Activated naive CD8-positive, alpha-beta T cell treated with anti-CD3 and anti-CD28 coated beads for 36 hours (primary cell): ENCODE data around the gene PEX10. TPM values are rescaled to one million over a fixed set of nuclear protein-coding genes. Genes with fewer than 3 reads are reported as not detected.

Experiments
- DNase-seq: peaks from one replicate; pipeline ENCODE4 v3.0.0; 2021
- H3K27ac Mint-ChIP-seq: one replicate; pipeline ENCODE4 v1.8.0; 2022; ENCODE audit warnings: mild to moderate bottlenecking, moderate library complexity, mixed read lengths
- H3K27me3 Mint-ChIP-seq: one replicate; pipeline ENCODE4 v1.8.0; 2022; ENCODE audit warnings: mild to moderate bottlenecking, mixed read lengths
- H3K36me3 Mint-ChIP-seq: one replicate; pipeline ENCODE4 v1.8.0; 2021; ENCODE audit warnings: mild to moderate bottlenecking, mixed read lengths
- H3K4me1 Mint-ChIP-seq: one replicate; pipeline ENCODE4 v1.8.0; 2021; ENCODE audit warnings: mixed read lengths
- H3K4me3 Mint-ChIP-seq: one replicate; pipeline ENCODE4 v1.8.0; 2022; ENCODE audit warnings: mild to moderate bottlenecking, moderate library complexity, mixed read lengths
- H3K9me3 Mint-ChIP-seq: one replicate; pipeline ENCODE4 v1.8.0; 2022; ENCODE audit warnings: mixed read lengths
- total RNA-seq, 2 experiments: library from RNA; stranded (reverse); gene quantifications; one replicate each; pipeline ENCODE4 v1.2.3, GENCODE V29; 2021

The PEX10 gene
- total RNA-seq, 2 experiments from 2014 or later, result 21.5 to 23.7 TPM

- Mint-ChIP-seq H3K4me1 (no peaks in the 10 kb centered on the region), H3K27me3 (no peaks in the 10 kb centered on the region), H3K27ac (no peak overlapping the region), H3K4me3 (no peak overlapping the region), H3K9me3 (no peaks in the 10 kb centered on the region), H3K36me3 (no peaks in the 10 kb centered on the region)
- no peak for DNase-seq
Measured at GRCh38 chr1:2435746-2436355, 23.5 kb upstream of the PEX10 start.

- H3K27ac Mint-ChIP-seq, result no peak overlapping the region
- no peaks in the 10 kb centered on the region for H3K9me3 Mint-ChIP-seq
- H3K27me3 Mint-ChIP-seq, result no peaks in the 10 kb centered on the region
- no peak overlapping the region for H3K4me3 Mint-ChIP-seq
- no peak for DNase-seq
- H3K4me1 Mint-ChIP-seq, result no peaks in the 10 kb centered on the region
- H3K36me3 Mint-ChIP-seq, result no peaks in the 10 kb centered on the region
Measured at GRCh38 chr1:2435091-2435490, 22.7 kb upstream of the PEX10 start.

GRCh38 chr1:2433936-2434655, 21.7 kb upstream of the PEX10 start:
- H3K27me3 Mint-ChIP-seq, result no peaks in the 10 kb centered on the region
- H3K27ac Mint-ChIP-seq, result no peak overlapping the region
- no peaks in the 10 kb centered on the region for H3K4me1 Mint-ChIP-seq
- no peak overlapping the region for H3K4me3 Mint-ChIP-seq
- no peak for DNase-seq
- no peaks in the 10 kb centered on the region for H3K36me3 Mint-ChIP-seq
- peaks cover 2% of the 10 kb centered on the region for H3K9me3 Mint-ChIP-seq

DNA sequence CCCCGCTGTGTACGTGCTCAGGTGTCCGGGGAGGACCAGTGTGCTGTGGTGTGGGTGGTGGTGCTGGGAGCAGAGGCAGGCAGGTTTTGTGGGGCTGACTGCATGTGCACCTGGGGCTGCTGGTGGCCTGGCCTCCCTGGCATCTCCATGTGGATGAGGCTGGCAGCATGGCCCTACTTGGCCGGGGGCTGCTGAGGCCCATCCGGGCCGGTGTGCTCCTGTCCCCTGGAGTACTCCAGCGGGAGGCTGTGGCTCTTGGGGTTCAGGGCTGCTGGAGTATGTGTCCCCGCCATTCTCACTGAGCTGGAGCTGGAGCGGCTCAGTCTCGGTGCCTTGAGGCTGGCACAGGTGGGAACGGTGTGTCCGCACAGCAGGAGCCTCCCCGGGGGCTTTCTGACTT, 20.8 kb upstream of the PEX10 start:
- H3K9me3 Mint-ChIP-seq, result peaks cover 2% of the 10 kb centered on the region
- no peak for DNase-seq

GRCh38 chr1:2432441-2432844, 20.1 kb upstream of the PEX10 start:
- Mint-ChIP-seq H3K9me3 (peaks cover 2% of the 10 kb centered on the region), H3K27me3 (no peaks in the 10 kb centered on the region), H3K4me1 (no peaks in the 10 kb centered on the region), H3K36me3 (no peaks in the 10 kb centered on the region), H3K27ac (no peak overlapping the region), H3K4me3 (no peak overlapping the region)
- no peak for DNase-seq

More for the DNA sequence above, 20.8 kb upstream of the PEX10 start:
- H3K4me3 Mint-ChIP-seq, result no peak overlapping the region
- no peak overlapping the region for H3K27ac Mint-ChIP-seq
- no peaks in the 10 kb centered on the region for H3K27me3 Mint-ChIP-seq
- no peaks in the 10 kb centered on the region for H3K36me3 Mint-ChIP-seq
- no peaks in the 10 kb centered on the region for H3K4me1 Mint-ChIP-seq

DNA sequence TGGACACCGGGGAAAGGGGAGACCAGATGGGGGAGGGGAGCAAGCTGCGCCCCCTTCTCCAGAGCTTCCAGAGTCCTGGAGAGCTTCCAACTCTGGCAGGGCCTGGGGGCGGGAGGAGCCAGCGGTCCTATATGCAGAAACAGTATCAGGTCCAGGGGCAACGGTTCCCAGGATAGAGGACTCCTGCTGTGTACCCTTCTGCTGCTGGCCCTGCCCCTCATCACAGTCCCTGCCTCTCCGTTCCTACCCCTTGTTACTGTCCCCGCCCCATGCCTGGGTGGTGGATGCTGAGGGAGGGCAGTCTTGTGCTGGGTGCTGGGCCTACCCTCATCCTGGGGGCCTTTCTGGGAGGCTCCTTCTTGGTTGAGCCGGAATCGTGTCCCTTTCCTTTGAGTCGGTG, 19.2 kb upstream of the PEX10 start:
- no peak for DNase-seq
- H3K9me3 Mint-ChIP-seq, result peaks cover 2% of the 10 kb centered on the region
- no peaks in the 10 kb centered on the region for H3K4me1 Mint-ChIP-seq
- H3K27ac Mint-ChIP-seq, result no peak overlapping the region
- H3K27me3 Mint-ChIP-seq, result no peaks in the 10 kb centered on the region
- no peaks in the 10 kb centered on the region for H3K36me3 Mint-ChIP-seq
- no peak overlapping the region for H3K4me3 Mint-ChIP-seq

DNA sequence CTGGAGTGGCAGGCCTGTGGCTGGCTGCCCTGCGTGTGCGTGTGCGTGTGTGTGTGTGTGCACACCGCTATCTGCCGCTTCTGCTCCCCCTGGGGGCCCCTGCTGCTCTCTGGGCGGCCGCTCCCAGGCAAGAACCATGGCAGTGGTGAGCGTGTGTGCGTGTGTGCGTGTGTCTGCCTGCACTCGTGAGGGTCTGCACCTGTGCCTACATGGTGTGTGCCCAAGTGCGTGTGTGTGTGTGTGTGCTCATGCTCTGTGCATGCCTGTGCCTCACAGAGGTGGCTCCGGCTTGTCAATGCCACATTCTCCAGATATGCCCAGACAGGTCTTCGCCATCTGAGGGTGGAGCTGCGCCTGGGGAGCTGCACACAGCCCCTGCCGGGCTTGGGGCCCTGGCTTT, 18.7 kb upstream of the PEX10 start:
- Mint-ChIP-seq H3K4me1 (no peaks in the 10 kb centered on the region), H3K27me3 (no peaks in the 10 kb centered on the region), H3K4me3 (no peak overlapping the region), H3K9me3 (peaks cover 2% of the 10 kb centered on the region), H3K27ac (no peak overlapping the region), H3K36me3 (no peaks in the 10 kb centered on the region)
- DNase-seq, result no peak

DNA sequence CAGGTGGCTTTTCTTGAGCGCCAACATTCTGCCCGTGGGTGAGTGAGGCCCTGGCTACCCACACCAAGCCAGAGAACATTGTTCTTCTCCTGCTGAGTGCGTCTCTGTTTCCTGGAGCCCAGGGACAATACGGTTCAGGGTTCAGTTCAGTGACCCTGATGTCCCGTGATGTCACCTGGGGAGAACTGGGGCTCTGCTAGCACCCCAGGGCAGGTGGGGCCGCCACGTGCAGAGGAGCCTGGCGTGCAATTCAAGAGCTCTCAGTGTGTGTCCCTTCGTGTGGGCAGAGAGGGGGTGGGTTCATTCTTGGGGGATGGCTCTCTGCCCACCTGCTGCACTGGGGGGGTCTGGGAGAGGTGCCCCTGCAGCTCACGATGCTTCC, 18.2 kb upstream of the PEX10 start:
- DNase-seq, result no peak
- Mint-ChIP-seq H3K27me3 (no peaks in the 10 kb centered on the region), H3K36me3 (no peaks in the 10 kb centered on the region), H3K4me1 (no peaks in the 10 kb centered on the region), H3K27ac (no peak overlapping the region), H3K9me3 (peaks cover 2% of the 10 kb centered on the region), H3K4me3 (no peak overlapping the region)

GRCh38 chr1:2429780-2430591, 17.6 kb upstream of the PEX10 start:
- DNase-seq, result no peak
- Mint-ChIP-seq H3K4me1 (no peaks in the 10 kb centered on the region), H3K4me3 (no peak overlapping the region), H3K9me3 (peaks cover 2% of the 10 kb centered on the region), H3K27me3 (no peaks in the 10 kb centered on the region), H3K36me3 (no peaks in the 10 kb centered on the region), H3K27ac (no peak overlapping the region)

DNA sequence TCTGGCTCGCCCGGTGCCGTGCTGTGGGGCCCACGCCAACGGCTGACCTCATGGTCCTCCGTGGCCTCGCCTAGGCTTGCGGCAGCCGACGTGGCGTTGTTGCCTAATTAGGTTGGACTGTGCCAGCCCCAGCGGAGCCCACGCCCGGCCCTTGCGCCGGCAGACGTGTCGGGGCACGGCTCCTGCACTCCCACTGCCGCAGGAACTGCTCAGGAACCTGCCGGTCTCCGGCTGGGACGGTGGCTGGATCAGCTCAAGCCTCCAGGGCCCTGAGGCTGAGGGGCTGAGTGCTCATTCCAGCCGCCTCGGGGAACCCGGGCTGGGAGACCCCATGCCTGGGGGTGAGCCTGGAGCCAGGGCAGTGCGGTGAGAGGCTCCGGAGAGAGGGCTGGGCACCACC, 16.1 kb upstream of the PEX10 start:
- no peaks in the 10 kb centered on the region for H3K27me3 Mint-ChIP-seq
- H3K9me3 Mint-ChIP-seq, result peaks cover 2% of the 10 kb centered on the region
- H3K4me3 Mint-ChIP-seq, result no peak overlapping the region
- no peaks in the 10 kb centered on the region for H3K4me1 Mint-ChIP-seq
- no peaks in the 10 kb centered on the region for H3K36me3 Mint-ChIP-seq
- H3K27ac Mint-ChIP-seq, result no peak overlapping the region
- no peak for DNase-seq

- Mint-ChIP-seq H3K4me1 (no peaks in the 10 kb centered on the region), H3K9me3 (peaks cover 2% of the 10 kb centered on the region), H3K4me3 (no peak overlapping the region), H3K27me3 (no peaks in the 10 kb centered on the region), H3K36me3 (no peaks in the 10 kb centered on the region), H3K27ac (no peak overlapping the region)
- DNase-seq, result no peak
Measured at GRCh38 chr1:2427976-2428375, 15.6 kb upstream of the PEX10 start.

DNA sequence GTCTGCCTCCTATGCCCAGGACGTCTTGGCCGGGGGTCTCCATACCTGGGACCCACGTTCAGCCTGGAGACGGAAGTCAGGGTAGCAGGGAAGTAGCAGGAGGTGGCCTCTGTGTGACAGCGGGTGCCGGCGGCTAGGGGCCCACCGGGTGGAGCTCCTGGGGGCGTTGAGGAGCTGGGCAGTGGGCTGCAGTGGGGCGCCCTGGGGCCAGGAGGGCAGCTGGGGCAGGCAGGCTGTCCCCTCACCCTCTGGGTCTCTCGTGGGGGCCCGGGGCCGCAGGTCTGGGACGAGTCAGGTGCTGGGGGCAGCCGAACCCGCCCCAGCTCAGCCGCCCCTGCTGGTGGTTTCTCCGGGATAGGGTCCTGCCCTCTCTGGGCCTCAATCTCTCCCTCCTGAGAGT, 14.7 kb upstream of the PEX10 start:
- Mint-ChIP-seq H3K4me3 (no peak overlapping the region), H3K27ac (no peak overlapping the region)

DNA sequence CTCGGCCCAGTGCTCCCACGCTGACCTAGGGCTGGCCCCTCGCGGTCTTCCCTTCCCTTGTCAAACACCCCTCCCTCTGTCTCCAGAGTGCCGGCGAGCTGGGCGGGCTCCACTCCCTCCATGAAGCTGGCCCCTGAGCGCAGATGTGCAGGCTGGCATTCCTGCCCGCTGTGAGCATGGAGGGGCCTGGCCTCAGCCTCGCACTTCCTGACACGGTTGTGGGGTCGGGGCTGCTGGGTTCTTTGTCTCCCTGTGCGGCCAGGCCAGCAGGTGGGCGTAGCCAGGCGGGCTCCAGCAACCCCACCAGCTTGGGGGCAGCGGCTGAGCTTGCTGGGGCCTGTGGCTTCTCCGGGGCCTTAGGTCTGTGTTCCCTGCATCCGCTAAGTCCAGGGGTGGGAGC, 14.2 kb upstream of the PEX10 start:
- Mint-ChIP-seq H3K4me3 (no peak overlapping the region), H3K27ac (no peak overlapping the region), H3K36me3 (no peaks in the 10 kb centered on the region), H3K4me1 (no peaks in the 10 kb centered on the region), H3K27me3 (no peaks in the 10 kb centered on the region), H3K9me3 (peaks cover 2% of the 10 kb centered on the region)
- DNase-seq, result no peak

More for the DNA sequence above, 14.7 kb upstream of the PEX10 start:
- Mint-ChIP-seq H3K27me3 (no peaks in the 10 kb centered on the region), H3K36me3 (no peaks in the 10 kb centered on the region), H3K4me1 (no peaks in the 10 kb centered on the region), H3K9me3 (peaks cover 2% of the 10 kb centered on the region)
- no peak for DNase-seq

GRCh38 chr1:2425892-2426291, 13.5 kb upstream of the PEX10 start:
- no peak overlapping the region for H3K27ac Mint-ChIP-seq
- DNase-seq, result no peak
- H3K36me3 Mint-ChIP-seq, result no peaks in the 10 kb centered on the region
- H3K9me3 Mint-ChIP-seq, result peaks cover 2% of the 10 kb centered on the region
- no peaks in the 10 kb centered on the region for H3K4me1 Mint-ChIP-seq
- H3K4me3 Mint-ChIP-seq, result no peak overlapping the region
- H3K27me3 Mint-ChIP-seq, result no peaks in the 10 kb centered on the region

DNA sequence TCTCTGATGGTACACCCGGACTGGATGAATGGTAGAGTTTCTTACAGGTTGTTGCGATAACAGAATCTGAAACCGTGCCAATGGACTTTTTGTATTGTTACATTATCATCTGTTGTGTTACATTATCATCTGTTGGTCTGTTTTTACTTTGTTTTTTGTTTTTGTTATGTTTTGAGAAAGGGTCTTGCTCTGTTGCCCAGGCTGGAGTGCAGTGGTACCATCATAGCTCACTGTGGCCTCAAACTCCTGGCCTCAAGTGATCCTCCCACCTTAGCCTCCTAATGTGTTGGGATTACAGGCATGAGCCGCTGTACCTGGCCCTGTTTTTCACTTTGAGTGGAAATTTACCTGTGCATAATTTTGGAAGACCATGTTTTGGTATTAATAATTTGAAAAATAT, 10.2 kb upstream of the PEX10 start:
- Mint-ChIP-seq H3K36me3 (no peaks in the 10 kb centered on the region), H3K4me1 (no peaks in the 10 kb centered on the region), H3K4me3 (no peak overlapping the region), H3K9me3 (no peaks in the 10 kb centered on the region), H3K27ac (no peak overlapping the region), H3K27me3 (no peaks in the 10 kb centered on the region)
- no peak for DNase-seq
